ENCODE data around the gene OCA2. TPM values are rescaled to one million over a fixed set of nuclear protein-coding genes. Genes with fewer than 3 reads are reported as not detected.

Gene OCA2
- total RNA-seq, 2 experiments from 2014 or later, result not detected

GRCh38 chr15:27870320-27870719 lies 228.8 kb downstream of the OCA2 start:
- Mint-ChIP-seq H3K9me3 (no peaks in the 10 kb centered on the region), H3K4me1 (no peaks in the 10 kb centered on the region), H3K36me3 (no peaks in the 10 kb centered on the region), H3K27me3 (no peaks in the 10 kb centered on the region), H3K27ac (no peak overlapping the region), H3K4me3 (no peak overlapping the region)
- DNase-seq (no peak), ATAC-seq (ENCODE audit: low read depth) (no peak)
- POLR2A ChIA-PET, result no interaction called here

- Mint-ChIP-seq H3K9me3 (peaks cover under 1% of the 10 kb centered on the region), H3K4me1 (no peaks in the 10 kb centered on the region), H3K36me3 (no peaks in the 10 kb centered on the region), H3K27me3 (no peaks in the 10 kb centered on the region), H3K4me3 (no peak overlapping the region), H3K27ac (no peak overlapping the region)
- DNase-seq (no peak), ATAC-seq (ENCODE audit: low read depth) (no peak)
- POLR2A ChIA-PET, result no interaction called here
Observed at GRCh38 chr15:27869697-27870281, 229.3 kb downstream of the OCA2 start.

GRCh38 chr15:27868828-27869404 lies 230.2 kb downstream of the OCA2 start:
- H3K9me3 Mint-ChIP-seq, result peaks cover 2% of the 10 kb centered on the region
- H3K4me1 Mint-ChIP-seq, result no peaks in the 10 kb centered on the region
- POLR2A ChIA-PET, result no interaction called here
- no peak for DNase-seq
- H3K27me3 Mint-ChIP-seq, result no peaks in the 10 kb centered on the region
- H3K4me3 Mint-ChIP-seq, result no peak overlapping the region
- no peak overlapping the region for H3K27ac Mint-ChIP-seq
- ATAC-seq (ENCODE audit: low read depth), result no peak
- no peaks in the 10 kb centered on the region for H3K36me3 Mint-ChIP-seq

- Mint-ChIP-seq H3K27ac (no peak overlapping the region), H3K36me3 (no peaks in the 10 kb centered on the region), H3K9me3 (peaks cover 2% of the 10 kb centered on the region), H3K4me1 (no peaks in the 10 kb centered on the region), H3K4me3 (no peak overlapping the region), H3K27me3 (no peaks in the 10 kb centered on the region)
- DNase-seq, result no peak
- POLR2A ChIA-PET, result no interaction called here
- no peak for ATAC-seq (ENCODE audit: low read depth)
Observed at GRCh38 chr15:27867861-27868260, 231.3 kb downstream of the OCA2 start.

DNA sequence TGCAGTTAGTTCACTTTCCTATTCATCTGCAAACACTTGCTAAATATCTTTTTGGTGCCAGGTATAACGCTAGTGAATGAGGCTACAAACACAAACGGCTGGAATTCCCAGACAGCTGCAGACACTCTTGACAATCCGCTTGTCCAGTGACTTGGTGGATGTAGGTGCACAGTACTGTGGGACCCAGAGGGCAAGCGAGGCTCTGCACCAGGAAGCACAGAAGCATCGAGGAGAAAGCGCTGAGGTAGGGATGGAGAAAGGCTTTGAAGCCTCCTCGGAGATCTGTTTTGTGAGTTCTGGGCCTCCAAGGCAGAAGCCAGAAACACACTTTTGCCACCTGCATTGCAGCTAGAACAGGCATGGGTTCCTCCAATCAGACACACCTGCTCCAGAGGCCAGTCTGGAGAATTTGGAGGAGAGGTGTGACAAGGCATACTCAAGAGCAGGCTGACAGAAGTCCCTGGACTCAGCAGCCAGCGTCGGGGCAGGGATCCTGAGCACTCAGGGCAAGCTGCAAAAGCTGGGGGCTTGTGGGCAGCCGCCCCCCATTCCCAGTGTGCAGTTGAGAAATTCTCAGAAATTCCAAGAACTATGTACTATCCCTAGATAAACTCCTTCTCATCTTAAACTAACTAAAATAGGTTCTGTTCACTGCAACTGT lies 232.5 kb downstream of the OCA2 start:
- POLR2A ChIA-PET, result no interaction called here
- no peaks in the 10 kb centered on the region for H3K36me3 Mint-ChIP-seq
- no peak for ATAC-seq (ENCODE audit: low read depth)
- H3K4me1 Mint-ChIP-seq, result no peaks in the 10 kb centered on the region
- no peak for DNase-seq
- H3K4me3 Mint-ChIP-seq, result no peak overlapping the region
- no peaks in the 10 kb centered on the region for H3K27me3 Mint-ChIP-seq
- no peak overlapping the region for H3K27ac Mint-ChIP-seq
- H3K9me3 Mint-ChIP-seq, result peaks cover 2% of the 10 kb centered on the region

- Mint-ChIP-seq H3K27ac (no peak overlapping the region), H3K27me3 (no peaks in the 10 kb centered on the region), H3K4me1 (no peaks in the 10 kb centered on the region), H3K36me3 (no peaks in the 10 kb centered on the region), H3K4me3 (no peak overlapping the region), H3K9me3 (peaks cover 2% of the 10 kb centered on the region)
- DNase-seq, result no peak
- POLR2A ChIA-PET, result no interaction called here
- no peak for ATAC-seq (ENCODE audit: low read depth)
Observed at GRCh38 chr15:27865926-27866325, 233.2 kb downstream of the OCA2 start.

DNA sequence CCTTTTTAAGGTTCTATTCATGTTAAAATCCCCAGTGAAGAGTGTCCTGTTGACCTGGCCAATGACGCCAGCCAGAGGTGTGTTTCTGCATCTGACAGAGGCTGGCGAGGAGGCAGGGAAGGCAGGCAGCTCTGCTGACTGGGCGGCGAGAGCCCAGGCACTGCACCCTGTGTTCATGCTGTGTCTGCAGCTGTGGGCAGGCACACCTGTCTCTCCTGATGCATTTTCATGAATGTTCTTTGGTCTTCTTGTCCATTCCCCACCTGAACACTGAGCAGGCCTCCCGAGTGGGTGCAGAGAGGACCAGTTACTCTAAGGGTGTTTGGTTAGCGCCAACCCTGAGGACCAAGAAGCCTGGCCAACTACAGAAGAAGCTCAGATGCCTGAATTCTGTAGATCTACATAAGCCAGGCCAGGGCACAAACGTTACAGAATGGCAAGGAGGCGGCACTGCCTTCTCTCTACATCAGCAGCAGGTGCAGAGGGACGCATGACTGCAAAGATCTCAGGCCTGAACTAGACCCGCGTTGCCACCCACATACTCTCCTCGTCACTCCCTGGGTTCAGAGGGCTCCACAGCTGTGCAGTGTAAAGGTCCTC lies 233.7 kb downstream of the OCA2 start:
- ATAC-seq (ENCODE audit: low read depth) (no peak), DNase-seq (no peak)
- POLR2A ChIA-PET, result no interaction called here
- Mint-ChIP-seq H3K36me3 (no peaks in the 10 kb centered on the region), H3K27me3 (no peaks in the 10 kb centered on the region), H3K4me3 (no peak overlapping the region), H3K4me1 (no peaks in the 10 kb centered on the region), H3K27ac (no peak overlapping the region), H3K9me3 (peaks cover 2% of the 10 kb centered on the region)

DNA sequence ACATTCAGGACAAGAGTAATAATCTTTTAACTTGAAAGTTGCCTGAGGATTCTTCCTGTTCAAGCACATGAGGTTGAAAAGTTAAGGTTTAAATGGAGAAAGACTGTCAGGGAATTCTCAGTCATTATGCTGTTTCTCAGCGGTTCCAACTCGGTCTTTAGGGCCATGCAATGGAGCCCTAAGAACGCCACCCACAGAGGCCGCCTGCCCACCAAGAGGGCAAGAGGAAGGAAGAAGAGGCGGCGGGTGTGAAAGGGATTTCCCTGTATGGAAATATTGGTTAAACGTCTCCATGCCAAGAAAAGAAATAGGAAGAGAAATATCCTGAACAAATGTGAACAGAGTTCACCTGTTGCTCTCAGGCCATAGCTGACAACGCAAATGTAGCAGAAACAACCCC lies 234.4 kb downstream of the OCA2 start:
- Mint-ChIP-seq H3K27me3 (no peaks in the 10 kb centered on the region), H3K27ac (no peak overlapping the region), H3K9me3 (peaks cover 2% of the 10 kb centered on the region), H3K36me3 (no peaks in the 10 kb centered on the region), H3K4me3 (no peak overlapping the region), H3K4me1 (no peaks in the 10 kb centered on the region)
- DNase-seq, result no peak
- POLR2A ChIA-PET, result no interaction called here
- ATAC-seq (ENCODE audit: low read depth), result no peak

DNA sequence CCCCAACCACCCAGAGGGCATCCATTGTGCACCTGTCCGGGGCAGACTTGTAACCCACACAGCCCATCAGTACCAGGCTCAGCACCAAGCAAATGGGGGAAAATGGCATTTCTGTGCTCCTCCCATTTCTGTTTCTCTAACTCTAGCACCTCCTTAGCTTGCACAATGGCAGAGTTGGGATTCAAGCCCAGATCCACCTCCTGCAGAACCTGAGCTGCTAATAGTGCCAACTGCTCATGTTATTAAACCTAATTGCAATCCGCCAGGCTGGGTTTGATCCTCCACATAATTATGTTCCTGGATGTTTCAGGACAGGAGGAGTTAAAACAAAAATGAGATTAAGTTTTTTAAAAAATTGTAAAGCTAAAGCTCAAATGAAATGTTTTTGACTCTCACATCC lies 235.0 kb downstream of the OCA2 start:
- H3K4me1 Mint-ChIP-seq, result no peaks in the 10 kb centered on the region
- DNase-seq (no peak), ATAC-seq (ENCODE audit: low read depth) (no peak)
- POLR2A ChIA-PET, result no interaction called here
- peaks cover 2% of the 10 kb centered on the region for H3K9me3 Mint-ChIP-seq
- H3K27ac Mint-ChIP-seq, result no peak overlapping the region
- H3K27me3 Mint-ChIP-seq, result no peaks in the 10 kb centered on the region
- H3K4me3 Mint-ChIP-seq, result no peak overlapping the region
- no peaks in the 10 kb centered on the region for H3K36me3 Mint-ChIP-seq

DNA sequence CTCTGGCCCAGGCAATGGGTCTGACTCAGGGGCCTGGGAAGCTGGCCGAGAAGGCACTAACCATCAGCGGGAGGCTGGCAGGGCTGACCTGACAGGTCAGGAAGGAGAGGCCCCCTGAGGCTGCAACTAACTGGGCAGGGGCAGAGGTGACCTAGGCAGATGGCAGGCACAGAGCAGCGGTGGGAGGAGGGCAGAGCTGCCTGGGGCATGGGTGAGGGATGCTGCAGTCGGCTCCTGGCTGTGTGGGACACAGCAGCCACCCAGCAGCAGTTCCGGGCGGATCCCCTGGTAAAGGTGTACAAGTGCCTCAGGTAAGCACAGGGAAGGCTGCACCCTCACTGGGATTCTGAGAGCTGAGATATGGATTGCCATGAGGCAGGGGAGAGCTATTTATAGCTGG lies 236.1 kb downstream of the OCA2 start:
- peaks cover 2% of the 10 kb centered on the region for H3K9me3 Mint-ChIP-seq
- no peak overlapping the region for H3K27ac Mint-ChIP-seq
- H3K4me3 Mint-ChIP-seq, result no peak overlapping the region
- ATAC-seq (ENCODE audit: low read depth), result no peak
- H3K36me3 Mint-ChIP-seq, result no peaks in the 10 kb centered on the region
- POLR2A ChIA-PET, result no interaction called here
- no peaks in the 10 kb centered on the region for H3K4me1 Mint-ChIP-seq
- no peaks in the 10 kb centered on the region for H3K27me3 Mint-ChIP-seq
- DNase-seq, result no peak

DNA sequence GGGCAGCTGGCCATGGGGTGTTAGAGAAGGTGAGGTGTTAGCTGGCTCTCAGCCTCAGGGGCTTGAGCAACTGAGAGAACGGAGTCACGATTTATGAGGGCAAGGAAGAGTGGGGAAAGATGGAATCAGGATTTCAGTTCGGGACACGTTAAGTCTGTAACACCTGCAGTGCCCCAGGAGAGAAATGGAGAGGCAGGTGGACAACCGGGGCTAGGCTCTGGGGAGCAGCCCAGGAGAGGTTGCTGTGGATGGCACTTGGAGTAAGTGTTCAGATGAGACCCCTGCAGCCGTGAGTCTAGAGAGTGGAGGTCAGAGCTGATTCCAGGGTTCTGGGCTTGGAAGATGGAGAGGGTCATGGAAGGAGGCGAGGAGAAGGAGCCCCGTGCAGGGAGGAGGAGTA lies 237.9 kb downstream of the OCA2 start:
- no peak overlapping the region for H3K27ac Mint-ChIP-seq
- POLR2A ChIA-PET, result no interaction called here
- H3K36me3 Mint-ChIP-seq, result no peaks in the 10 kb centered on the region
- H3K9me3 Mint-ChIP-seq, result peaks cover 5% of the 10 kb centered on the region
- H3K27me3 Mint-ChIP-seq, result no peaks in the 10 kb centered on the region
- no peaks in the 10 kb centered on the region for H3K4me1 Mint-ChIP-seq
- no peak for DNase-seq
- ATAC-seq (ENCODE audit: low read depth), result no peak
- H3K4me3 Mint-ChIP-seq, result no peak overlapping the region

DNA sequence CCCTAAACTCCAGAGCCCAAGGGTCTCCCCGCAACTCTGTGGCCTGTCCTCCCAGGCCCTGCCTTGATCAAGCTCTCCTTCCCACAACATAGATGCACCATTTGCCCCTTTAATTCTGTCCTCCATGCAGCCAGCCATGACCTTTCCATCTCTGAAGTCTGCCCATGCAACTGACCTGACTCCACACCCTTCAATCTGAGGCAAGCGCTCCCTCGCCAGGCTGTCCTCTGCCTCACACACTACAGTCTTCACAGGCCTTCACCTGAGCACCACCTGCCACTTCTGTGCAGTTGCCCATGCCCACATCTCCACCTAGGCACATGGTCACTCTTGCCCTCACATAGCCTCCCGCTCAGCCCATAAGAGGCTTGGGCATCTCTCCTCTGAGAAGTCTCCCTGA lies 244.0 kb downstream of the OCA2 start:
- no peak for ATAC-seq (ENCODE audit: low read depth)
- DNase-seq, result no peak
- POLR2A ChIA-PET, result no interaction called here
- Mint-ChIP-seq H3K4me3 (no peak overlapping the region), H3K36me3 (no peaks in the 10 kb centered on the region), H3K9me3 (peaks cover 12% of the 10 kb centered on the region), H3K27ac (no peak overlapping the region), H3K4me1 (no peaks in the 10 kb centered on the region), H3K27me3 (no peaks in the 10 kb centered on the region)

- Mint-ChIP-seq H3K4me3 (no peak overlapping the region), H3K4me1 (no peaks in the 10 kb centered on the region), H3K9me3 (peaks cover 12% of the 10 kb centered on the region), H3K36me3 (no peaks in the 10 kb centered on the region), H3K27me3 (no peaks in the 10 kb centered on the region), H3K27ac (no peak overlapping the region)
- DNase-seq (no peak), ATAC-seq (ENCODE audit: low read depth) (no peak)
- POLR2A ChIA-PET, result no interaction called here
Observed at GRCh38 chr15:27854601-27855000, 244.5 kb downstream of the OCA2 start.

All from activated naive CD8-positive, alpha-beta T cell treated with anti-CD3 and anti-CD28 coated beads, Interleukin-2, amount 10 ng/mL, durations not matched to agents 7 days and 5 days (primary cell).